ENCODE measurements around the gene TRMT11.

The TRMT11 gene

GRCh38 chr6:126077810-126078776 lies 91.8 kb downstream of the TRMT11 start:
- DNase-seq: no peak

GRCh38 chr6:126083875-126084274 lies 97.5 kb downstream of the TRMT11 start:
- no peak for DNase-seq

GRCh38 chr6:126086560-126086959 lies 100.2 kb downstream of the TRMT11 start:
- no peak for DNase-seq
